NT2/D1 (cell line): Measurements from ENCODE around the gene GALNT7.

Experiments
- DNase-seq: peaks from one replicate; pipeline ENCODE4 v3.0.0-alpha.2; 2011; ENCODE audit warnings: low read depth, low spot score
- H3K27me3 ChIP-seq: 2 replicates; pipeline ENCODE4 v1.6.0; 2011; ENCODE audit warnings: mild to moderate bottlenecking; ENCODE audit not compliant: insufficient read length, insufficient read depth
- H3K36me3 ChIP-seq: 2 replicates; pipeline ENCODE4 v1.6.1; 2011; ENCODE audit warnings: mild to moderate bottlenecking, low read length, mixed read lengths; ENCODE audit not compliant: insufficient read depth, insufficient read length
- H3K4me1 ChIP-seq: 2 replicates; pipeline ENCODE4 v1.5.1; 2011; ENCODE audit not compliant: insufficient read depth, insufficient read length
- H3K4me3 ChIP-seq: 2 replicates; pipeline ENCODE4 v1.5.1; 2011; ENCODE audit warnings: low read depth; ENCODE audit not compliant: insufficient read length
- H3K9ac ChIP-seq: 2 replicates; pipeline ENCODE4 v1.6.0; 2011; ENCODE audit warnings: low read depth; ENCODE audit not compliant: insufficient read length
- H3K9me3 ChIP-seq: 2 replicates; pipeline ENCODE4 v1.5.1; 2011; ENCODE audit warnings: mild to moderate bottlenecking, low read length; ENCODE audit not compliant: insufficient read depth
- SUZ12 ChIP-seq: IDR thresholded peaks from 2 replicates; pipeline ENCODE4 v1.6.1; 2011; ENCODE audit not compliant: insufficient read length, insufficient read depth; ENCODE audit errors: extremely low read depth
- YY1 ChIP-seq: IDR thresholded peaks from 2 replicates; pipeline ENCODE4 v1.6.1; 2011; ENCODE audit not compliant: insufficient read length, insufficient read depth
- ZNF274 ChIP-seq: IDR thresholded peaks from 2 replicates; pipeline ENCODE4 v1.6.1; 2011; ENCODE audit warnings: mild to moderate bottlenecking, low read depth, low read length

The GALNT7 gene

DNA sequence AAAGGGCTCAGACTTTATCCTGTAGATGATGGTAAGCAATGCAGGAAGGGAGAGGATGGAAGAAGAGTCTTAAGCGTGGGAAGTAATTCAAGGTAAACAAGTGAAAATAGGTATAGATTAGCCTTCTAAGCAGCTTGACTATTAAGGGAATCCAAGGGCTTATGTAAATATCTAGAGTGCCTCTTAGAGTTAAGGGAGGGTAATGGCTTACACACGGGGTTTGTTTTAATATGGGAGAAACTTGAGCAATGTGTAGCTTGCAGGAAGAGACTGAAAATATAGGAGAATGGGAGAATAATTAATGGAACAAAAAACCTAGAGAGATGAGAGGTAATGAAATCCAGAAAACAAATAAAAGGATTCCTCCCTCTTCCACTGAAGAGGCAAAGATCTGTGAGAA lies 189.3 kb downstream of the GALNT7 start:
- no peak for TF ChIP-seq YY1
- no peak for TF ChIP-seq ZNF274
- no peak for TF ChIP-seq SUZ12
- Histone ChIP-seq H3K9me3 (no peaks in the 10 kb centered on the region), H3K36me3 (no peaks in the 10 kb centered on the region), H3K27me3 (no peaks in the 10 kb centered on the region), H3K4me3 (no peak overlapping the region), H3K9ac (no peak overlapping the region), H3K4me1 (no peaks in the 10 kb centered on the region)
- DNase-seq = no peak

DNA sequence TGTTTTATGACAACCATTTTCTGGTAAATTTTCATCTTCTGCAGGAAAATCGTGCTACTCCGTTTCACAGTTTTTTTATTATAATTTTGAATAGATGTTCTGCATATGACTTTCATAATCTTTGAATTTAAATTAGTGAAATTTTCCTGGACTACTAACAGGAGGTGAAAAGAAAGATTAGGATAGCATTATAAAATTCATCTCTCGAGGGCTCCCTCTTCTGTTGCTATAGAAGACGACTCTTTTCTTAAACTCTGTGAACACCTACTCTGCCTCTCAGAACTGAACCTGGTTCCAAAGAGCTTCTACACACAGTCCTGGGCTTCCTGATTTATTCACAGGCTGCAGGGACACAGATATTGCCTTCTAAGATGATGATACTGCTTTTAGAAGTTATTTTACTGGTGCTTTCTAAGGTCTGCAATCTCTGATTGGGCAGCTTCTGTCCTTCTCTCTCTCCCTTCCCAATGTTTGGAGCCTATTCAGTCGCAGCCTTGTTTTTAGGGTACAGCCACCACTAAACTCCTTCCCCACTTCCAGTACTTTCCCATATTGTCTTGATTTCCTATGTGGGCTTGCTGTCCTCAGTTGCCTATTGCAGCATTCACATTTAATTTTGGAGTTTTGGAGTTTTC lies 192.1 kb downstream of the GALNT7 start:
- Histone ChIP-seq H3K9me3 (no peaks in the 10 kb centered on the region), H3K9ac (no peak overlapping the region), H3K36me3 (no peaks in the 10 kb centered on the region), H3K4me3 (no peak overlapping the region), H3K27me3 (no peaks in the 10 kb centered on the region), H3K4me1 (no peaks in the 10 kb centered on the region)
- no peak for TF ChIP-seq SUZ12
- TF ChIP-seq ZNF274 = no peak
- DNase-seq = no peak

DNA sequence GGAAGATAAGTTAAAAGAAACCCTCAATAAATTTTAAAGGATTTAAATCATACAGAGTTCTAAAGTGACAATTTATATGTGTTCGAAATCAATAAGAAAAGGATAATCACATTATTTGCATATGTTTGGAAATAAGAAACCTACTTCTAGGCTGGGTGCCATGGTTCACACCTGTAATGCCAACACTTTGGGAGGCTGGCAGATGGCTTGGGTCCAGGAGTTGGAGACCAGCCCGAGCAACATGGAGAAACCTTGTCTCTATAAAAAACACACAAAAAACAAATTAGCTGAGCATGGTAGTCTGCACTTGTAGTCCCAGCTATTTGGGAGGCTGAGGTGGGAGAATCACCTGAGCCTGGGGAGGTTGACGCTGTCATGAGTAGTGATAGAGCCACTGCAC lies 194.1 kb downstream of the GALNT7 start:
- H3K27me3 ChIP-seq = no peaks in the 10 kb centered on the region
- H3K9ac ChIP-seq = no peak overlapping the region
- H3K36me3 ChIP-seq = no peaks in the 10 kb centered on the region
- no peaks in the 10 kb centered on the region for H3K4me1 ChIP-seq
- TF ChIP-seq YY1 = no peak
- TF ChIP-seq ZNF274 = no peak
- TF ChIP-seq SUZ12 = no peak
- no peak overlapping the region for H3K4me3 ChIP-seq
- DNase-seq = no peak
- no peaks in the 10 kb centered on the region for H3K9me3 ChIP-seq

DNA sequence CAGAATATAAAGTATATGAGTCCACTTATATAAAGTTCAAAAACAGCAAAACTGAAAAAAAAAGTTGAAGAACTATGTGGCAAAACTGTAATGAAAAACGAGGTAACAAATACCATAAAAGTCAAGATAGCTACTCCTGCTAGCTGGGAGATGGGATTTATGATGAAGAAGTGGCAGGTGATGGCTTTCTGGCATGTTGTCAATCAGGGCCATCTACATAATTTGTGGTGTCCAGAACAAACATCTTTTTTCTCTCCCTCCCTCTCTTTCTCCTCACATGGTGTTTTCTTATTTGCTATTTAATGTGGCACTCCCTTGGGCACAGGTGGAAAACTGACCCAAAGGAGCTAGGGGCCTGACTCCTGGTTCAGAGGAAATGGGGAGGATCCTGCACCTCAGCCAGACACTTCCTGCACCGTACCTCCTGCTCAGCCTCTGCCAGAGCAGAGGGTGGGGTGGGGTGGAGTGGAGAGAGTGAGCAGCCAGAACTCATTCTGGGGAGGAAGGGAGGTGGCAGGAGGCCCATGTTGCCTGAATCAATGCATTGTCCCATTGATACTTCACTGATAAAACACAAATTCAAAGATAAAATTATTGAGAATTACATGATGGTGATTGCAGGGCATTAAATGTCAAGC lies 196.9 kb downstream of the GALNT7 start:
- Histone ChIP-seq H3K4me3 (no peak overlapping the region), H3K27me3 (no peaks in the 10 kb centered on the region), H3K9me3 (no peaks in the 10 kb centered on the region), H3K4me1 (no peaks in the 10 kb centered on the region), H3K36me3 (no peaks in the 10 kb centered on the region), H3K9ac (no peak overlapping the region)
- no peak for TF ChIP-seq SUZ12
- TF ChIP-seq YY1 = no peak
- no peak for TF ChIP-seq ZNF274
- DNase-seq = no peak

DNA sequence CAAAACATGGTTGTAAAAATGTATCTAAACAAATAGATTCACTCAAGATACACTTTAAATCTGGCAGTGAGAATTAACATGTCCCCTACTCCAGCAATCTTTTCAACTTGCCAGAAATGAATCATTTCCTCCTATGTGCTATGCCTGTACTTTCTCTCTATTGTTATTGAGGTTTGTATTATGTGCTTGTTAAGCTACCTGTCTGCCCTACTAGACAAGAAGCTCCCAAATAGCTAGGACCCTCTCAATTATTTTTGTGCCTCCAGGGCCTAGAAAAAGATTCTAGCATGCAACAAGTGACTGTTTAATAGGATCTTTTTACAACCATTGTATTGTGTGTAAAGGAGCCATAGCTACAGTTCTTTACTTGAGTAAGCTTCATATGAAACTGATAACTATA lies 198.7 kb downstream of the GALNT7 start:
- Histone ChIP-seq H3K9ac (no peak overlapping the region), H3K4me3 (no peak overlapping the region)
- TF ChIP-seq ZNF274 (no peak), YY1 (no peak), SUZ12 (no peak)

DNA sequence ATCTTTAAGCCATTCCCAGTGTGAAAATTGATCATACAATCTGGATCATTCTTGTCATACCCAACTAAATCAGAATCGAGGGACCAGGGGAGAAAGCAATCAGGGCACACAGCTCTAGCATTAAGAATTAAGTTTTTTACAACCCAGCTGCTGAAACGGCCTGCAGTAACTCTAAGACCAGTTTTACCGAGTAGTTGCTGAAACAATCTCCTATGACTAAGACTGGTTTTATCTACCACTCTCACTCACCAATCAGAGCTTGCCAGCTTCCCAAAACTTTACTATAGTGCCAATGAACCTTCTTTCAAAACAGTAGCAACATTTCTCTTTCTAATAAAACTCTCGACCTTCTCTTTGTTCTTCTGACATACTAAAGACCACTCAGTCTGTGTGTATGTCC lies 199.3 kb downstream of the GALNT7 start:
- H3K4me3 ChIP-seq = no peak overlapping the region
- H3K9ac ChIP-seq = no peak overlapping the region
- no peak for TF ChIP-seq SUZ12
- no peak for TF ChIP-seq ZNF274
- TF ChIP-seq YY1 = no peak
- no peaks in the 10 kb centered on the region for H3K9me3 ChIP-seq
- no peaks in the 10 kb centered on the region for H3K27me3 ChIP-seq
- no peak for DNase-seq
- H3K4me1 ChIP-seq = no peaks in the 10 kb centered on the region
- H3K36me3 ChIP-seq = no peaks in the 10 kb centered on the region

More for the DNA sequence above, 198.7 kb downstream of the GALNT7 start:
- no peaks in the 10 kb centered on the region for H3K9me3 ChIP-seq
- H3K36me3 ChIP-seq = no peaks in the 10 kb centered on the region
- H3K27me3 ChIP-seq = no peaks in the 10 kb centered on the region
- DNase-seq = no peak
- H3K4me1 ChIP-seq = no peaks in the 10 kb centered on the region

DNA sequence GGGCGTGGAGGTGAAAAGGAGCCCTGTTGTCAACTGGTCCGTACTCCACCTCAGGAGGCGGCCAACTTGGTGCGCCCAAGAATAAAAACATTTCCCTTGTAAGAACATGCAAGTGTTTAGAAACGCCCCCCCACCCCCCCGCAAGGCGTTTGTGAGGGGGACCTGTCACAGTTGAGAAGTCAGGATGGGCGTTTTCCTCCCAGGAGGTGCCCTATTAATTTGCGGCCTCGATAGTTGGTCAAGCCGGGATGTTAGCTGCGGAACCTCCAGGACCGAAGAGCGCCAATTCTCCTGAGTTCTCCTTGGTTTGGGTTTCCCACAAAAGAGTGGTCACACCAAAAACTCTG lies 201.5 kb downstream of the GALNT7 start:
- Histone ChIP-seq H3K27me3 (no peaks in the 10 kb centered on the region), H3K36me3 (no peaks in the 10 kb centered on the region), H3K4me3 (peak overlapping the region; percentile 63), H3K9ac (peak overlapping the region; percentile 77), H3K9me3 (no peaks in the 10 kb centered on the region), H3K4me1 (no peaks in the 10 kb centered on the region)
- no peak for DNase-seq
- TF ChIP-seq SUZ12 = no peak
- no peak for TF ChIP-seq ZNF274
- TF ChIP-seq YY1 = no peak
